Measurements from ENCODE around the gene CAMK1D.
"Not testable (repeated sequence)": the region's sequence is repeated elsewhere in the genome, so short reads cannot be mapped to it uniquely, and the experiment has no call there.

Gene CAMK1D

DNA sequence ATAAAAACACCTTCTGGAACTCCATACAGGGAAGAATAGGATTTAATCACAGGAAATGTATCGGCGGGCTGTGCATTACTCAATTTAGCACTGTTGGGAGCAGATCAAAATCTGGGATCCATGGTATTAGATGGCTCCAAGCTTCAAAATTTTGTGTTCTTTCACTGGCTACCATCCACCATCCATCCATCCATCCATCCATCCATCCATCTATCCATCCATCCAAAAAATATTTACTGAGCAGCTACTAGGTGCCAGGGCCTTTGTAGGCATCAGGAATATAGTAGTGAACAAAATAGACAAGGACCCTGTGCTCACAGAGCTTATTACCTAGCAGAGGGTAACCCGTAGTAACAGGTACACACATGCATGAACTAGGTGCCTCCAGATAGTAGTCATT lies 372.0 kb downstream of the CAMK1D start:
- ATAC-seq = no peak
- TF ChIP-seq ZNF8 (CRISPR knock-in tag; IDR thresholded peaks at IDR 0.05) (no peak), BACH2 (CRISPR knock-in tag; IDR thresholded peaks at IDR 0.05; ENCODE audit: borderline replicate concordance) (no peak), SNAI2 (CRISPR knock-in tag; IDR thresholded peaks at IDR 0.05) (no peak), TCF4 (CRISPR knock-in tag; IDR thresholded peaks at IDR 0.05; ENCODE audit: borderline replicate concordance) (no peak), CSDC2 (CRISPR knock-in tag; IDR thresholded peaks at IDR 0.05) (no peak), TOX (CRISPR knock-in tag; IDR thresholded peaks at IDR 0.05; ENCODE audit: borderline replicate concordance) (no peak), GLIS3 (CRISPR knock-in tag; IDR thresholded peaks at IDR 0.05) (no peak)

GRCh38 chr10:12723220-12723619 lies 373.9 kb downstream of the CAMK1D start:
- TF ChIP-seq TOX (CRISPR knock-in tag; IDR thresholded peaks at IDR 0.05; ENCODE audit: borderline replicate concordance) (no peak), TSHZ2 (CRISPR knock-in tag; IDR thresholded peaks at IDR 0.05) (no peak), CSRNP3 (CRISPR knock-in tag; IDR thresholded peaks at IDR 0.05) (no peak)

DNA sequence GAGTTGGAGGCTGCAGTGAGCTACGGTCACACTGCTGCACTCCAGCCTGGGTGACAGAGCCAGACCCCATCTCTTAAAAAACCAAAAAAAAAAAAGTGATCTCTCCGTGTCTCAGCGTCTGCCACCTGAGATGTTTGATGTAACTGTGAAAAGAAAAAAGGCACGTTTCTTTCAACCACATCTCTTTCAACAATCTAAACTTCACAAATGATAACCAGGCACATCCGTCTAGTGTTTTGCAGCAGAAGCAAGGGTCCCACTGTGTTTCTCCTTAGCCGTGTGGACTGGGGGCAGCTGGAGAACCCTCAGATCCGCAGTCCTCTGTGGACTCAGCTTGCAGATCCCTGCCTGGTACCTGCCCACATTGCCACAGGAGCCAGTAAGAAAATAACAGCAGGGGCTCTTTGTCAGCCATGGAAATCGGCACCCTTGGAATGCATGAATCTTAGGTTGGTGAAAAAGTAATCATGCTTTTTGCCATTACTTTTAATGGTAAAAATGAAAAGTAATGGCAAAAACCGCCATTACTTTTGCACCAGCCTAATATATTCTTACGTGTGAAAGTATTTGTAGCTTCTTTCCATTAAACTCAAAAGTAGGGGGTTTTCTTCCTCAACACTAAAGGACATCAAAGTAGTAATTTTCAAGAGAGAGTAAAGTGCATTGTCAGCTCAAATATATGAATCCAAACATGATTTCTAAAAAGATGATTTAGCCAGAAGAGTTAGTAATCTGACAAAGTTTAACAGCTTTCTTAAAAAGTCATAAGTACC lies 375.6 kb downstream of the CAMK1D start:
- TF ChIP-seq ZNF8 (CRISPR knock-in tag; IDR thresholded peaks at IDR 0.05) (no peak), BACH2 (CRISPR knock-in tag; IDR thresholded peaks at IDR 0.05; ENCODE audit: borderline replicate concordance) (no peak), PPARA (CRISPR knock-in tag; IDR thresholded peaks at IDR 0.05; ENCODE audit: borderline replicate concordance) (no peak)
- no peak for ATAC-seq

More at GRCh38 chr10:12723220-12723619, 373.9 kb downstream of the CAMK1D start:
- ATAC-seq = no peak

- not testable (repeated sequence) for ATAC-seq
Measured at GRCh38 chr10:12725580-12725888, 376.2 kb downstream of the CAMK1D start.

GRCh38 chr10:12726971-12727831 lies 377.9 kb downstream of the CAMK1D start:
- no peak for ATAC-seq
- TF ChIP-seq CREB5 (CRISPR knock-in tag; IDR thresholded peaks at IDR 0.05; ENCODE audit: low read depth) (no peak), POU6F1 (CRISPR knock-in tag; IDR thresholded peaks at IDR 0.05; ENCODE audit: borderline replicate concordance, low read depth) (no peak), TOX (CRISPR knock-in tag; IDR thresholded peaks at IDR 0.05; ENCODE audit: borderline replicate concordance) (no peak), CSDC2 (CRISPR knock-in tag; IDR thresholded peaks at IDR 0.05) (no peak), ISL1 (CRISPR knock-in tag; IDR thresholded peaks at IDR 0.05) (no peak), BACH2 (CRISPR knock-in tag; IDR thresholded peaks at IDR 0.05; ENCODE audit: borderline replicate concordance) (no peak), ZFP3 (CRISPR knock-in tag; IDR thresholded peaks at IDR 0.05) (no peak), SNAI2 (CRISPR knock-in tag; IDR thresholded peaks at IDR 0.05) (no peak), ZNF8 (CRISPR knock-in tag; IDR thresholded peaks at IDR 0.05) (no peak), OSR1 (CRISPR knock-in tag; IDR thresholded peaks at IDR 0.05) (no peak), ZC3H10 (CRISPR knock-in tag; IDR thresholded peaks at IDR 0.05) (no peak), ZFP30 (CRISPR knock-in tag; IDR thresholded peaks at IDR 0.05) (no peak), ZNF70 (CRISPR knock-in tag; IDR thresholded peaks at IDR 0.05) (no peak), PPARA (CRISPR knock-in tag; IDR thresholded peaks at IDR 0.05; ENCODE audit: borderline replicate concordance) (no peak), ZNF565 (CRISPR knock-in tag; conservative IDR thresholded peaks at IDR 0.05; ENCODE audit: low read depth) (no peak), CSRNP3 (CRISPR knock-in tag; IDR thresholded peaks at IDR 0.05) (no peak), ARNTL (CRISPR knock-in tag; IDR thresholded peaks at IDR 0.05; ENCODE audit: borderline replicate concordance, low read depth) (no peak)

All from SK-N-SH treated with all-trans-retinoic acid at 6 μM for 48 hours (cell line).